Body of pancreas (tissue), 4 donors: ENCODE data around the gene SYNGR2. TPM values are rescaled to one million over a fixed set of nuclear protein-coding genes. Genes with fewer than 3 reads are reported as not detected.
A peak's percentile ranks its signal among the peaks of the same experiment; 100 is the strongest.

Source experiments
- ATAC-seq: fragments of 150-250 bp; one replicate; pipeline ENCODE4 v1.9.1; 2016
- DNase-seq, 4 donors: peaks; one replicate each; pipeline ENCODE4 v3.0.0-alpha.2; 2019
- H3K27ac ChIP-seq, 4 donors: fragments of 200-600 bp; sonication (generic); 1 replicate in 3 of 4; 2 replicates in 1 of 4; pipeline versions ENCODE4 v1.5.1 to v1.6.1; 2016 to 2019; ENCODE audit warnings: mild to moderate bottlenecking in 1 of 4, mixed read lengths in 1 of 4, moderate library complexity in 1 of 4
- H3K27me3 ChIP-seq, 2 donors: fragments of 200-600 bp; sonication (generic); one replicate each; pipeline ENCODE4 v1.6.0; 2016; ENCODE audit warnings: mild to moderate bottlenecking in 1 of 2
- H3K36me3 ChIP-seq, 2 donors: fragments of 200-600 bp; sonication (generic); replicated peaks in 1 of 2; 2 replicates each; pipeline ENCODE4 v1.5.1; 2016; ENCODE audit warnings: low read depth in 2 of 2; ENCODE audit not compliant: insufficient read depth in 1 of 2
- H3K4me1 ChIP-seq: fragments of 200-600 bp; sonication (generic); one replicate; pipeline ENCODE4 v1.6.0; 2016
- H3K4me3 ChIP-seq, 2 donors: fragments of 200-600 bp; sonication (generic); 1 replicate in 1 of 2; 2 replicates in 1 of 2; pipeline ENCODE4 v1.5.1; 2016 to 2019
- H3K9me3 ChIP-seq, 3 donors: fragments of 200-600 bp; sonication (generic); 1 replicate in 2 of 3; 2 replicates in 1 of 3; pipeline ENCODE4 v1.5.1; 2016
- CTCF ChIP-seq, 7 experiments: fragments of 450-650 bp in 4 of 7; fragments of 200-600 bp in 3 of 7; sonication (generic) in 3 of 7; IDR thresholded peaks; one replicate each; pipeline ENCODE4 v1.5.1; 2016 to 2019; ENCODE audit warnings: antibody characterized with exemption in 7 of 7
- POLR2A ChIP-seq, 3 donors: fragments of 450-650 bp; IDR thresholded peaks; one replicate each; pipeline ENCODE4 v1.6.1; 2016; ENCODE audit warnings: antibody characterized with exemption in 3 of 3, mild to moderate bottlenecking in 2 of 3
- WGBS, 2 donors: methylation state at CpG; one replicate each; pipeline ENCODE4 v1.1.5; 2017; 5-methylcytosine and 5-hydroxymethylcytosine counted together
- intact Hi-C: fragments of 100-400 bp; cut with DNase I; formaldehyde crosslinking; loops from one replicate; pipeline ENCODE4 v1.15.1; 2023
- total RNA-seq, 2 donors: library from RNA; depleted of rRNA; stranded (reverse); fragments of >200 nt; gene quantifications; one replicate each; pipeline ENCODE4 v1.1.0, GENCODE V29; 2016

The SYNGR2 gene
- total RNA-seq, 2 donors from 2014 or later = 68.6 to 86.4 TPM

GRCh38 chr17:78163881-78164747 lies 4.3 kb upstream of the SYNGR2 start:
- Histone ChIP-seq H3K9me3 (no peaks in the 10 kb centered on the region), H3K27me3 (no peaks in the 10 kb centered on the region), H3K36me3 (no peaks in the 10 kb centered on the region), H3K4me3 (no peak overlapping the region), H3K4me1 (peaks cover 11% of the 10 kb centered on the region), H3K27ac (no peak overlapping the region)
- 45 to 53% methylated on average over 14 to 22 of the region's 22 CpGs for WGBS, 2 donors
- DNase-seq (peak in 2 of 4 donors; percentile 71 to 72), ATAC-seq (no peak)
- no peak for TF ChIP-seq CTCF (IDR thresholded peaks at IDR 0.05)
- TF ChIP-seq POLR2A (IDR thresholded peaks at IDR 0.05) = no peak
- intact Hi-C loops = loop anchor here (10.0 kb wide), 1 partner anchor 49 kb away; no protein-coding TSS in a partner anchor

- peaks cover 20% of the 10 kb centered on the region for H3K4me1 ChIP-seq
- ATAC-seq (no peak), DNase-seq (no peak)
- intact Hi-C loops = loop anchor here (10.0 kb wide), 1 partner anchor 50 kb away; no protein-coding TSS in a partner anchor
- no peaks in the 10 kb centered on the region for H3K27me3 ChIP-seq
- no peaks in the 10 kb centered on the region for H3K36me3 ChIP-seq
- TF ChIP-seq CTCF (IDR thresholded peaks at IDR 0.05) = no peak
- no peak for TF ChIP-seq POLR2A (IDR thresholded peaks at IDR 0.05)
- H3K27ac ChIP-seq = no peak overlapping the region
- H3K4me3 ChIP-seq = no peak overlapping the region
- H3K9me3 ChIP-seq = no peaks in the 10 kb centered on the region
- 82 to 92% methylated on average over 9 to 16 of the region's 16 CpGs for WGBS, 2 donors
These were observed 3.4 kb upstream of the SYNGR2 start for GRCh38 chr17:78164748-78165607.

GRCh38 chr17:78166416-78166815 lies 2.0 kb upstream of the SYNGR2 start:
- Histone ChIP-seq H3K4me3 (no peak overlapping the region), H3K27me3 (no peaks in the 10 kb centered on the region), H3K4me1 (peaks cover 33% of the 10 kb centered on the region), H3K9me3 (no peaks in the 10 kb centered on the region), H3K27ac (no peak overlapping the region), H3K36me3 (no peaks in the 10 kb centered on the region)
- DNase-seq (no peak), ATAC-seq (no peak)
- no peak for TF ChIP-seq CTCF (IDR thresholded peaks at IDR 0.05)
- no peak for TF ChIP-seq POLR2A (IDR thresholded peaks at IDR 0.05)
- intact Hi-C loops = loop anchor here (10.0 kb wide), 1 partner anchor 52 kb away; no protein-coding TSS in a partner anchor
- WGBS, 2 donors = 59 to 65% methylated on average over 4 to 5 of the region's 6 CpGs

- no peaks in the 10 kb centered on the region for H3K36me3 ChIP-seq
- TF ChIP-seq POLR2A (IDR thresholded peaks at IDR 0.05) = peak in 1 of 3 donors; percentile 36
- no peak for TF ChIP-seq CTCF (IDR thresholded peaks at IDR 0.05)
- DNase-seq (peak; percentile 69 to 79 (median 76)), ATAC-seq (peak; percentile 65)
- no peaks in the 10 kb centered on the region for H3K27me3 ChIP-seq
- H3K4me1 ChIP-seq = peaks cover 59% of the 10 kb centered on the region
- peak overlapping the region; percentile 58 for H3K4me3 ChIP-seq
- intact Hi-C loops = loop anchor here (10.0 kb wide), 1 partner anchor 54 kb away; no protein-coding TSS in a partner anchor
- H3K9me3 ChIP-seq = no peaks in the 10 kb centered on the region
- WGBS, 2 donors = 8% methylated on average over 25 of the region's 38 CpGs; no CpG with 5 or more reads in 1 of the 2 donors
- H3K27ac ChIP-seq = peak overlapping the region; percentile 86 to 96 (median 91)
These were observed 767 bp downstream of the SYNGR2 start for GRCh38 chr17:78168903-78169793.
